Stimulated activated CD8-positive, alpha-beta memory T cell treated with anti-CD3 and anti-CD28 coated beads, Interleukin-12 subunit alpha, Interleukin-12 subunit beta, amount 100 ng/mL, for 24 hours (primary cell): ENCODE data around the gene FXYD3.
"Not testable (repeated sequence)": the region's sequence is repeated elsewhere in the genome, so short reads cannot be mapped to it uniquely, and the experiment has no call there.

Experiments
- DNase-seq: peaks from one replicate; pipeline ENCODE4 v3.0.0-alpha.2; 2020; ENCODE audit errors: extremely low read depth

Gene FXYD3

DNA sequence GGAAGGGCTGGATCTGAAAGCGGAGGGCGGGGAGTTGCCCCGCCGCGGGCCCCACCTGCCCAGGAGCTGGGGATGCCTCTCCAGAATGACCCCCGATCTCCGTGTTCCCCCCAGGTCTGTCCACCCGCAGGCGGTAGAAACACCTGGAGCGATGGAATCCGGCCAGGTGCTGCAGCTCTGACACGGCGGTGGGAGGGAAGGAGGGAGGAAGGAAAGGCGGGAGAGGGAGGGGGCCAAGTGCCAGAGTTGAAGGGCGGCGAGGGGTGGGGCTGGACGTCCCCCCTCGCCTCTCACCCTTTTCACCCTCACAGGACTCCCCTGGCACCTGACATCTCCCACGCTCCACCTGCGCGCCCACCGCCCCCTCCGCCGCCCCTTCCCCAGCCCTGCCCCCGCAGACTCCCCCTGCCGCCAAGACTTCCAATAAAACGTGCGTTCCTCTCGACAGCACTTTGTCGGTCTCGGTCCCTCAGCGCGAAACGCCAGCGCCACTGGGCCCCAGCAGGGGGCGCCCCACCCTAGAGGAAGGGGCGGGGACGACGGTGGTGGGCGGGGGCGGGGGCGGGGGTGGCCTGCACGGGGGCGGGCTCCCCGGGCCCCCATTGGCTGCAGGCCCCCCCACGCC is 27.1 kb downstream of the FXYD3 start:
- no peak for DNase-seq

DNA sequence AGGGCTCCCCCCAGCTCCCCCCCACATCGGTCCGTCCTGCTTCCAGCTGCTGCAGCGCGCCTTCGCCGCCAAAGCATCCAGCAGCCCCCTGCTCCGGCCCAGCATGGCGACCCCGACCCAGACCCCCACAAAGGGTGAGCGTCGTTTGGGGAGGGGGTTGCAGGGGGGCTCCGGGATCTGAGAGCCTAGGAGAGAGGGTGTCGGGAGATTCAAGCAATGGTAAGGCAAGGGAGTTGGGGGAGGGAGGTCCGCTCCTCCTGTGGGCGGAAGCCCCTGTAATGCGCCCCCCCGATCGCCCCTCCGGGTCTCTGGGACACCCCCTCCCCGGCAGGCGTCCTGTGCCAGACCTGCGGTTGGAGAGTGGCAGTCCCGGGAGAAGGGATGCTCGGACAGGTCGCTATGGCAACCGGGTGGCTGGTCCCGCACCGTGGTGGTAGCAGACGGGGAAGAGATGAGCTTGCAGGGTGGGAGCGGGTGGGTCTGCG is 27.6 kb downstream of the FXYD3 start, which contains the start of gene FXYD7:
FXYD7 (plus strand) TSS at position 25 of the 485 bp plus-strand sequence; CDS start at position 104, 79 bp downstream.
- DNase-seq, result no peak

DNA sequence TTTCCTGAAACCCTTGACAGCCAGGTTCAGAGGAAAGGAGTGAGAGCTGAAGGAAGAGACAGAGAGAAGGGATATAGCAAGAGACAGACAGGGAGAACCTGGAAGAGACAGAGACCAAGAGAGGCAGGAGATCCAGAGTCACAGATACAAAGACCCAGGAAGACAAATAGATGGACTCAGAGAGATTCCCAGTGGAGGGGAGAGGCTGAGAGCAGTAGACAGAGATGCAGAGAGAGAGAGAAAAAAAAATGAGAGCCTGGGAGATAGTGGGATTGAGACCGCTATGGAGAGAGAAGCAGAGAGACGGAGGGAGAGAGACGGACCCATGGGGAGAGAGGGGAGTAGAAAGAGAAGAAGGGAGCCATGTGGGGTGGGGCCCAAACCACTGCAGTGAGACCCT is 28.2 kb downstream of the FXYD3 start:
- DNase-seq, result no peak

GRCh38 chr19:35144259-35144599 is 28.6 kb downstream of the FXYD3 start:
- DNase-seq, result no peak

DNA sequence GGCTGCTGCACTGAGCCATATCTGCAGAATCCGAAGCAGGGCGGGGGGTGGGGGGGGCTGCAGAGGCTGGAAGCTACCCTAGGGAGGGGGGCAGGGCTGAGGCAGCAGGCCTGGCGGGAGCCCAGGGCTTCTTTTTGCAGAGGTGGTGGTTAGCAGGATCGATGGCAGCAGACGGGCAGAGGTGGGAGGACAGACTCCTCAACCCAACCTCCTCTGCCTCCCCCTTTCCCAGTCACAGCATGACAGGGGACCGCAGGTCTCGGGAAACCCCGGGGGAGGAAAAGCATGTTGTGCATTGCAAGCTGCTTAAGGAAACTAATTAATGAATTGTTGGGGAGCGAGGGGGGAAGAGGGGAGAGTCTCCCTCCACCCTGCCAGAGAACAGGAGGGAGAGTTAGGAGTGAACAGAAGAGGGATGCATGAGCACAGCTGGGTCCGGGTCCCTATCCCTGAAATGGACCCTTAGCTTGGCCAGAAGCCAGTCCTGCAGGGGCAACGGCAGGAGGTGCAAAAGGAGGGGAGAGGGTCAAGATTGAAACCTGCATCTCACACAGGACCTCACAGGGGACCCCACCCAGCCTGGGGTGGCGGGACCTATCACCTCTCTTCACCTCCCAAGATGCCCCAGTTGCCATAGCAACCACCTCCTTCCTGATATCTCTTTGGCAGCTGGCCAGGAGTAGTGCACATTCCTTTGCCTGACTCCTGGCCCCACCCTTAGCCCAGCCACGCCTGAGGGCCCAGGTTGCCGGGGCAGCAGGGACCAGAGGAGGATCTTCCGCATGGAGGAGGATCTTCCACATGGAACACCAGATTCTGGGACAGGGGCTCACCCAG is 29.2 kb downstream of the FXYD3 start:
- DNase-seq, result no peak

DNA sequence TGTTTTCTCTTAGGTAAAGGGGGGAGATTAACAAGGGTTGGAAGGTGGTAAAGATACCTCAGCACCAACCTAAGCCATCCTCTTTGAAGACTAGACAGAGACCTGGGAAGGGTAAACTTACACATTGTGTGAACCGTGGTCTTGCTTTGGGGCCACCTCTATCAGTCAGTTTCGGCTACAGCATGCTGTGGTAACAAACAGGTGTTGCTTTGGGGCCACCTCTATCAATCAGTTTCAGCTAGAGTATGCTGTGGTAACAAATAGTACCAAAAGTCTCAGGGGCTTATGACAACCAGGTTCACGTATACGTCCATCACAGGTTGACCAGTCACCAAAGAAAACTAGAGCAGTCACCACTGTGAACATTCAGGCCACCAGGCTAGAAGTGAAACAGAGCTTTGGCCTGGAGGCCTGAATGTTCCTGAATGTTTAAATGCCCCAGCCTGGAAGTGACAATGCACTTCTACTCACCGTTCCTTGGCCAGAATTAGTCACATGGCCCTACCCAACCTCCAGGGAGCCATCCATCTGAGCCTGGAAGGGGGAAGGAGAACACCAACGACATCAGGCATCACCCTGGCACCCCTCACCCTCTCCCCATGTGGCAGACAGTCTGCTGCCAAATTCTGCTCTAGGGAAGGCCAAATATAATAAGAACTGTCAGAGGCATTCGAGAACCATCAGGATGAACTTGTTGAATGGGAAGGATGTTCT is 31.3 kb downstream of the FXYD3 start:
- DNase-seq, result no peak

- no peak for DNase-seq
Measured at GRCh38 chr19:35149463-35149862, 33.8 kb downstream of the FXYD3 start.

- no peak for DNase-seq
Measured at GRCh38 chr19:35150445-35150844, 34.8 kb downstream of the FXYD3 start.

- no peak for DNase-seq
Measured at GRCh38 chr19:35151273-35152065, 35.8 kb downstream of the FXYD3 start.

DNA sequence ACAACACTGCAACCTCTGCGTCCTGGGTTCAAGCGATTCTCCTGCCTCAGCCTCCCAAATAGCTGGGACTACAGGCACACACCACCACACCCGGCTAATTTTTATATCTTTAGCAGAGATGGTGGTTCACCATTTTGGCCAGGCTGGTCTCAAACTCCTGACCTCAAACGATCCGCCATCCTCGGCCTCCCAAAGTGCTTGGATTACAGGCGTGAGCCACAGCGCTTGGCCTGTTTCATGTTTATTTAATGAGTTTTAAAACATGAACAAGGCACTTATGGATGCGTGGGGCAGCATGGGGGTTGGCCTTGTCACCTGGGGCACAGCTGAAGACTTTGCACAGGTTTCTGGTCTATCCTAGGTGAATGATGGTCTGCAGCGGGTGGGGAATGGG is 37.5 kb downstream of the FXYD3 start:
- DNase-seq, result not testable (repeated sequence)

DNA sequence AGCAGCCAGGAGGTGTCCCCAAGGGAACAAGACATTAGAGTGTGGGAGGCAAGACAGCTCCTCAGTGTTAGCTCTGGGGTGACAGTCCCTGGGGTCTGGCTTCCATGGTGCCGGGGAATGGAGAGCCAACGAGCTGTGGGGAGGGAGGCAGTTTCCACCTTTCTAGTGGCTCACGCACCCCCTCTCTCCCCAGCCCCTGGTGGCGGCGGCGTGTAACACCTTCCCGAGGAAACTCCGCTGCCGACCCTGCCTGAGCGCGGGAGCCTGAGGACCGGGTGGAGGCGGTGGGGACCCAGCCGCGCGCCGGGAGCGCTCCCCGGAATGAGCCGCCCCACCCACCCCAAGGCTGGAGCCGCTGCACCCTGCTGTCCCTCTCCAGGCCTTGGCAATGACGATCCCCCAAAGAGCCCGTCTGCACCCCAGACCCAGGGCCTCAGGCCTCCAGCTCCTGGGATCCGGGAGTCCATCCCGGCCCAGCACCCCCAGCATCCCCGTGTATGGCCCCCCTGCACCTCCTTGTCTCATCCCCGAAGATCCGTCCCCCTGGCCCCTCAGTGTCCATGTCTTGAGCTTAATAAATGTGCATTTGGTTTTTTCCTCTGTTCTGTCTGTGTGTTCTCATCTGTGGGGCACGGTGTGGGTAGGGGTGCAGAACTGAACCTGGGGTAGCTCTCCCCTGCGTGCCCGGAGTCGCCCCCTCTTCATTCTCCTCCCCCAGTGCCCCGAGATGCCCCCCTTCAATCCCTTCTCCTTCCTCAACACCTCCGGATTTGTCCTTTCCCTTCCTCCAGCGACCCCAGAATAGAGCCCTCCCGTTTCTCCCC is 38.3 kb downstream of the FXYD3 start:
- DNase-seq, result peak; percentile 59

- DNase-seq, result peak; percentile 71
Measured at GRCh38 chr19:35154525-35155406, 39.1 kb downstream of the FXYD3 start, which contains the start of gene FXYD5. Gene FXYD5, plus strand, starts transcription at chr19:35154735. Its CDS starts 816 bp downstream, at chr19:35155551.

DNA sequence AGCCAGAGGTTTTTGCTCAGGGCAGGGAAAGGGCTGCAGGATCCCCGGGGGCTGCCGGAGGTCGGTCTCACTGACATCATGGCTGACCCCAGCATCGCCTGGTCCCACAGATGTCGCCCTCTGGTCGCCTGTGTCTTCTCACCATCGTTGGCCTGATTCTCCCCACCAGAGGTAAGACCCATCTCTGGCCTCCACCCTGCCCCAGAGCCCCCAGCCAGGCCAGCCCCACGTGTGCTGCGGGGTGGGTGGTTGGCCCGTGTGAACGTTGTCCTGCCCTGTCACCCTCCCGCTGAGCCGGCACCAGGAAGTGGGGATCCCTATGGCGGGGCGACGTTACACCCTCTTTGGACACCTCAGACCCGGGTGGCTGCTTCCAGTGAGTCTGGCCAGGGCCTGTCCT is 39.8 kb downstream of the FXYD3 start:
- DNase-seq, result no peak

DNA sequence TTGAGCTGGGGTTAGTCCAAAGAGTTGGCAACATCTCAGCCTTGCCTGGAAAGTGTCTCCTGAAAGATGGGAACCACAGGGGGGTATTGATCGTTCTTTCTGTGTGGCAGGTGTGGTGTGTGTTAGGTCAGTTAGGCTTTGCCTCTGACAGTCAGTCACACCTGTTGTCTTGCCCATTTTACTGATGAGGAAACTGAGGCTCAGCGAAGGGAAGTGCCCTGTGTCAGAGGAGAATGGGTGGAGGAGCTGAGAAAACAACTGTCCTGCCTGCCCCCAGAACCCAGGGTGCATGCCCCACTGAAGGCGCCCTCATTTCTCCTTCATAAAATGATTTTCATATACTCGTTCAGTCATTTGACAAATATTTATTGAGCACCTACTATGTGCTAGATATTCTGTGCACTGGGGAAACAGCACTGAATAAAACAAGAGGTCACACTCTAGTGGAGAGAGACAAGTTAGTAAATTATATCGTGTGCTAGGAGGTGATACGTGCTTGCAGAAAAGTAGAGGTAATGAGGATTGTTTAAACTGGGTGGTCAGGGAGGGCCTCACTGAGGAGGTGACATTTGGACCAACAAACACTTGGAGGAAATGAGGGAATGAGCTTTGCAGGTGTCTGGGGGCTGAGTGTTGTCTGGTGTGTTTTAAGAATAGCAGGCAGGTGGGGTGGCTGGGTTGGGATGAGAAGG is 40.5 kb downstream of the FXYD3 start:
- no peak for DNase-seq

GRCh38 chr19:35156673-35157014 is 41.0 kb downstream of the FXYD3 start:
- no peak for DNase-seq

DNA sequence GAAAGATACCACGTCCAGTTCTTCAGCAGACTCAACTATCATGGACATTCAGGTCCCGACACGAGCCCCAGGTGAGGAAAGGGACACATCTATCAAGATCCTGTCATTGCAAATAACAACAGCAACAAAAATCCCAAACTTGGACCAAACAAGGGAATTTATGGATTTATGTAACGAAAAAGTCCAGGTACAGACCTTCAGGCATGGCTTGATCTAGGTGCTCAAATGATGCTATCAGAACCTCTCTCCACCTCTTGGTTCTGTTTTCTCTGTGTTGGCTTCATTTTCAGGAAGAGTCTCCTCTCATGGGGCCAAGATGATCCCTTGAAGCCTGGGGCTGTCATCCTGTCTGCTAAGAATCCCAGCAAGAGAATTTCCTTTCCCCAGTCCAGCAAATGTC is 41.8 kb downstream of the FXYD3 start:
- DNase-seq, result no peak

DNA sequence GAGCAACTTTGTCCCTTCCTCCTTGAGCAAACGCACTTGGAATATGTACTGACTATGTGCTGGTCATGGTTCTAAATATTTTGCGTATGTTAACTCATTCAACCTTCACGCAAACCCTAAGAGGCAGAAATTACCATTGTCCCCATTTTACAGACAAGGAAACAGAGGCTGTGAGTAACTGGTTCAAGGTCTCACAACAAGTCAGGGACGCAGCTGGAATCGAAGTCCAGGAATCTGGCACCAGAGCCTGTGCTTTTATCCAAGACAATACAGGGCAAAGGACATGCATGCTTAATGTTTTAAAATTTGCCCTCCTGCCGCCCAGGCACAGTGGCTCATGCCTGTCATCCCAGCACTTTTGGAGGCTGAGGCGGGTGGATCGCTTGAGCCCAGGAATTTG is 44.0 kb downstream of the FXYD3 start:
- DNase-seq, result no peak

GRCh38 chr19:35160629-35161433 is 45.2 kb downstream of the FXYD3 start:
- no peak for DNase-seq

- DNase-seq, result no peak
Measured at GRCh38 chr19:35161434-35161743, 45.8 kb downstream of the FXYD3 start.
